ENCODE results near the gene ARMCX2.

DNA sequence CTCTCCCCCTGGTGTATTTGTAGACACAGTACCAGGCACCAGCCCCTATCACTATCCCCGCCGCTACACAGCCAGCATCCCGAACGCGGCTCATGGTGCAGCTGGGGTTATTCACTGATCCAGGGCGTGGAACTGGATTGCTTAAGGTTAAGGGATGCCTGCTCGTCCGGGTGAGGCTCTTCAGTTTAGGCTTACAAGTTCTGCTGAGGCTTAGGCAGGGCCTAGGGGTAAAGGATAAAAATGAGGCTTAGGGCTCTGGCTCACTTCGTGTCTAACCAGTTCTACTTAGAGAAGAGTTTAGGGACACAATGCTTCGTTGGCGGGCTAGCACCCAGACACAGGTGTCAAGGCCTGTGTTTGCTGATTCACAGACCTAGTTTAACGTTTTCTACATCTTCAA is 2.2 kb downstream of the ARMCX2 start:
- TF ChIP-seq POLR2A (IDR thresholded peaks at IDR 0.05; ENCODE audit: low read length) (no peak), GATA1 (IDR thresholded peaks at IDR 0.05; ENCODE audit: low read depth, low read length) (no peak)
